ENCODE data around the gene DOCK6. TPM values are rescaled to one million over a fixed set of nuclear protein-coding genes. Genes with fewer than 3 reads are reported as not detected.

Gene DOCK6
- total RNA-seq, 1 donor from 2014 or later = 43.2 TPM

DNA sequence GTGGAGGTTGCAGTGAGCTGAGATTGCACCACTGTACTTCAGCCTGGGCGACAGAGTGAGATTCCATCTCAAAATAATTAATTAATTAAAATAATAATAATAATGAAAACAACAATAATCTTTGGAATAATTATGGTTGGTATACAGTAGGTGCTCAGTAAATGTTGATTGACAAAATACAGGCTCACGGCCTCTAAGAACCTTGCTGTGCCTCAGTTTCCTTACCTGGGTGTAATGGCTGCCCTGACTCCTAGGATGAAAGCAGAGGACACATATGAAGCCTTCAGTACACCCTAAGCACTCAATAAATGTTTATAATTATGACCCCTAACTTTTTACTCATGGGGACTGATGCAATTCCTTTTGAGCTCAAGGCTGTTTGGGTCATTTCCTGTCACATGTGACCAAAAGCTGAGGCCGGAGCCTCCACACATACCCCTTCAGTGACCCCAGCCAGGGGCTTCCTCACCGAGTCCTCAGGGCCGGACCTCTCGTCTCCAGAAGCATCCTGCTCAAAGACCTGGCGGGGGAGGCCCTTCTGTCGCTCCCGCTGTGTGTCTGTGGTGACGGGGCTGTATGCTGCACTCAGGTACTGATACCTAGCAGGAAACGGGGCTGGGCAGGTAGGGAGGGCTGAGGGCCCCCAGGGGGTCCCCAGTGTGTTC lies 10.5 kb downstream of the DOCK6 start:
- DNase-seq = no peak
- intact Hi-C loops (cut with micrococcal nuclease) = no loop called here
- Histone ChIP-seq H3K4me3 (no peak overlapping the region), H3K27ac (replicated peaks) (peak overlapping the region; percentile 86), H3K27me3 (ENCODE audit: low read depth) (no peaks in the 10 kb centered on the region), H3K9me3 (replicated peaks) (no peaks in the 10 kb centered on the region), H3K36me3 (peaks cover 49% of the 10 kb centered on the region), H3K4me1 (peaks cover 78% of the 10 kb centered on the region)
- TF ChIP-seq, protein P1, sequence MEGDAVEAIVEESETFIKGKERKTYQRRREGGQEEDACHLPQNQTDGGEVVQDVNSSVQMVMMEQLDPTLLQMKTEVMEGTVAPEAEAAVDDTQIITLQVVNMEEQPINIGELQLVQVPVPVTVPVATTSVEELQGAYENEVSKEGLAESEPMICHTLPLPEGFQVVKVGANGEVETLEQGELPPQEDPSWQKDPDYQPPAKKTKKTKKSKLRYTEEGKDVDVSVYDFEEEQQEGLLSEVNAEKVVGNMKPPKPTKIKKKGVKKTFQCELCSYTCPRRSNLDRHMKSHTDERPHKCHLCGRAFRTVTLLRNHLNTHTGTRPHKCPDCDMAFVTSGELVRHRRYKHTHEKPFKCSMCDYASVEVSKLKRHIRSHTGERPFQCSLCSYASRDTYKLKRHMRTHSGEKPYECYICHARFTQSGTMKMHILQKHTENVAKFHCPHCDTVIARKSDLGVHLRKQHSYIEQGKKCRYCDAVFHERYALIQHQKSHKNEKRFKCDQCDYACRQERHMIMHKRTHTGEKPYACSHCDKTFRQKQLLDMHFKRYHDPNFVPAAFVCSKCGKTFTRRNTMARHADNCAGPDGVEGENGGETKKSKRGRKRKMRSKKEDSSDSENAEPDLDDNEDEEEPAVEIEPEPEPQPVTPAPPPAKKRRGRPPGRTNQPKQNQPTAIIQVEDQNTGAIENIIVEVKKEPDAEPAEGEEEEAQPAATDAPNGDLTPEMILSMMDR (IDR thresholded peaks at IDR 0.05; ENCODE audit: borderline replicate concordance) = no peak

- no peaks in the 10 kb centered on the region for H3K9me3 ChIP-seq (replicated peaks)
- H3K27ac ChIP-seq (replicated peaks) = peak overlapping the region; percentile 86
- DNase-seq = no peak
- H3K36me3 ChIP-seq = peaks cover 53% of the 10 kb centered on the region
- H3K4me1 ChIP-seq = peaks cover 78% of the 10 kb centered on the region
- no peak overlapping the region for H3K4me3 ChIP-seq
- TF ChIP-seq, protein P1 (IDR thresholded peaks at IDR 0.05; ENCODE audit: borderline replicate concordance) = no peak
- intact Hi-C loops (cut with micrococcal nuclease) = no loop called here
- H3K27me3 ChIP-seq (ENCODE audit: low read depth) = no peaks in the 10 kb centered on the region
Measured at GRCh38 chr19:11251217-11251616, 11.1 kb downstream of the DOCK6 start.

DNA sequence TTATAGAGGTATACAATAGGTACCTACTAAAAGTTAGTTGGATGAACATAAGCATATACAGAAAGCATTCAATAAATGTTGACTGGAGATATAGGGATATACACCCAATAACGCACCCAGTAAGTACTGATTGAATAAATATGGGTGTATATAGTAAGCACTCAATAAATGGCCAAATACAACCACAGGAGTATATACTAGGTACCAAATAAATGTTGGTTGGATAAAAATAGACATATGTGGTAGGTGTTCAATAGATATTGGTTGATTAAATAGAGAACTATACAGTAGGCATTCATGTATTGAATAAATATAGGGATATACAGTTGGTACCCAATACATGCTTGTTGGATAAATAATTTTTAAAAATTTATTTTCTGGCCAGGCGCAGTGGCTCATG lies 13.5 kb downstream of the DOCK6 start:
- H3K36me3 ChIP-seq = peaks cover 61% of the 10 kb centered on the region
- H3K9me3 ChIP-seq (replicated peaks) = no peaks in the 10 kb centered on the region

GRCh38 chr19:11247934-11248333 lies 14.4 kb downstream of the DOCK6 start:
- H3K4me1 ChIP-seq = peaks cover 70% of the 10 kb centered on the region
- peak overlapping the region; percentile 91 for H3K27ac ChIP-seq (replicated peaks)
- H3K4me3 ChIP-seq = no peak overlapping the region
- H3K9me3 ChIP-seq (replicated peaks) = no peaks in the 10 kb centered on the region
- intact Hi-C loops (cut with micrococcal nuclease) = no loop called here
- H3K27me3 ChIP-seq (ENCODE audit: low read depth) = no peaks in the 10 kb centered on the region
- TF ChIP-seq, protein P1 (IDR thresholded peaks at IDR 0.05; ENCODE audit: borderline replicate concordance) = no peak
- DNase-seq = no peak
- peaks cover 64% of the 10 kb centered on the region for H3K36me3 ChIP-seq

More for the DNA sequence above, 13.5 kb downstream of the DOCK6 start:
- no peaks in the 10 kb centered on the region for H3K27me3 ChIP-seq (ENCODE audit: low read depth)
- DNase-seq = no peak
- TF ChIP-seq, protein P1 (IDR thresholded peaks at IDR 0.05; ENCODE audit: borderline replicate concordance) = no peak
- peak overlapping the region; percentile 91 for H3K27ac ChIP-seq (replicated peaks)
- H3K4me3 ChIP-seq = no peak overlapping the region
- H3K4me1 ChIP-seq = peaks cover 74% of the 10 kb centered on the region
- intact Hi-C loops (cut with micrococcal nuclease) = no loop called here

DNA sequence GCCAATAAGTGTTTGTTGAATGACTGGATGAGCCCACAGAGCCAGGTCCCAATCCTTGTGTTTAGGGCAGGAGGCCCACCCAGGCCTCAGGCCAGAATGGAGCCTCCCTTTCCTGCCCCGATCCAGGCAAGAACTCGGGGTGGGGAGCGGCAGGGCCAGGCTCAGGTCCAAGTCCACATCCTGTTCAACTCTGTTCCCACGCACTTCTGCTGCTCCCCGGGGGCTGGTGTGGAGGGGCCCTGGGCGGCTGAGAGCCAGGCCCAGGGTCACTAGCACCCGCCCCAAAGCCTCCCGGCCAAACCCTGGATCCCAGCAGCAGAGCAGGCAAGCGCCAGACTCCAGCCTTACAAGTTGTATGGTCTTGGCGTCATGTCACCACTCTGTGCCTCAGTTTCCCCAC lies 14.9 kb downstream of the DOCK6 start:
- H3K36me3 ChIP-seq = peaks cover 64% of the 10 kb centered on the region

More for the DNA sequence above, 14.9 kb downstream of the DOCK6 start:
- H3K4me3 ChIP-seq = no peak overlapping the region
- no peaks in the 10 kb centered on the region for H3K27me3 ChIP-seq (ENCODE audit: low read depth)
- H3K27ac ChIP-seq (replicated peaks) = peak overlapping the region; percentile 91
- DNase-seq = peak; percentile 90
- intact Hi-C loops (cut with micrococcal nuclease) = no loop called here
- TF ChIP-seq, protein P1 (IDR thresholded peaks at IDR 0.05; ENCODE audit: borderline replicate concordance) = no peak
- no peaks in the 10 kb centered on the region for H3K9me3 ChIP-seq (replicated peaks)
- H3K4me1 ChIP-seq = peaks cover 64% of the 10 kb centered on the region

Data from left ventricle myocardium inferior (tissue), 1 donor.